Astrocyte of the spinal cord (primary cell): ENCODE measurements around the gene DOK5.

Experiments
- DNase-seq: peaks from one replicate; pipeline ENCODE4 v3.0.0; 2011; ENCODE audit warnings: low read depth, low spot score
- H3K4me3 ChIP-seq: 2 replicates; pipeline ENCODE4 v1.5.1; 2011; ENCODE audit warnings: low read depth, mild to moderate bottlenecking, low read length, moderate library complexity
- CTCF ChIP-seq: IDR thresholded peaks from 2 replicates; pipeline ENCODE4 v1.5.1; 2012; ENCODE audit warnings: low read depth, mild to moderate bottlenecking, low read length, inconsistent platforms
- in situ Hi-C: cut with HindIII; loops from 2 replicates; pipeline ENCODE4 v1.10.0; 2017; ENCODE audit warnings: low sequenced_read_pairs

Gene DOK5

GRCh38 chr20:54589402-54590030 is 114.1 kb downstream of the DOK5 start:
- no peak for DNase-seq
- H3K4me3 ChIP-seq: no peak overlapping the region
- TF ChIP-seq CTCF: no peak
- in situ Hi-C loops: no loop called here

DNA sequence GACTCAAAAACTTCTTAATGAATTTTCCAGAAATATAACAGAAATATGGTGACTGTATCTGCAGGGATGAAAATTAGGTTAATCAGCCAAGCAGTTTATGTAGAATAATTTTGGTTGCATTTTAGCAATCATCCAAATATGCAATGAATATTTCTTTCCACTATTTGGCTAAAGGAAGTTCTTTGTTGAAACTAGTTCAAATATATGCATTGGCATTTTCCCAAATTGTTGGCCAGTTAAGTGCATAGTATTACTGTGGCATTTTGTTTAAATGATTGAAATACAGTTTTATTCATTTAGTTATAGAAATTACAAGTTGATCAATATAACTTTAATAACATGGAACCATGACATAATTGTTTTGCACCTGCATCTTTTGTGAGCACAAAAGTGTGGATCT is 115.5 kb downstream of the DOK5 start:
- H3K4me3 ChIP-seq: no peak overlapping the region
- in situ Hi-C loops: no loop called here
- TF ChIP-seq CTCF: no peak
- no peak for DNase-seq

- in situ Hi-C loops: no loop called here
- no peak for DNase-seq
- TF ChIP-seq CTCF: no peak
- no peak overlapping the region for H3K4me3 ChIP-seq
These were observed 121.3 kb downstream of the DOK5 start for GRCh38 chr20:54596651-54597050.

DNA sequence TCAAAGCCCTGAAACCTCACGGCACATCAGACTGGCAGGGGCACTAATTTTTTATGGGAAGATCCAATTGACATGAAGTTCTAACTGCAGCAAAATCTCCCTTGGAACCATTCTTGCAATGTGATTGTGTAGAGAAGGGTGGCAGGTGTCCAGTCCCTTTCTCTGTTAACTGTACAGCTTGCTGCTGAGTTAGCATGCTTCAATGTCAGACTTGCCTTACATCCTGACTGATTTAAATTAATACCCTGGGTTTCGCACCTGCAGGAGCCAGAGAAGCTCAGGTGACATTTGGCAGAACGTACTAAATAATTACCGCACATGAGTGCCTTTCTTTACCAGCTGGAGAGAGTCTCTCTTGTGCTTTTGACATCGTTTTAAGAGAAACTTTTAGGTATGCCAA is 123.0 kb downstream of the DOK5 start:
- no peak overlapping the region for H3K4me3 ChIP-seq
- no peak for DNase-seq
- in situ Hi-C loops: no loop called here
- no peak for TF ChIP-seq CTCF

GRCh38 chr20:54600634-54601033 is 125.2 kb downstream of the DOK5 start:
- in situ Hi-C loops: no loop called here
- no peak for TF ChIP-seq CTCF
- DNase-seq: no peak
- no peak overlapping the region for H3K4me3 ChIP-seq

DNA sequence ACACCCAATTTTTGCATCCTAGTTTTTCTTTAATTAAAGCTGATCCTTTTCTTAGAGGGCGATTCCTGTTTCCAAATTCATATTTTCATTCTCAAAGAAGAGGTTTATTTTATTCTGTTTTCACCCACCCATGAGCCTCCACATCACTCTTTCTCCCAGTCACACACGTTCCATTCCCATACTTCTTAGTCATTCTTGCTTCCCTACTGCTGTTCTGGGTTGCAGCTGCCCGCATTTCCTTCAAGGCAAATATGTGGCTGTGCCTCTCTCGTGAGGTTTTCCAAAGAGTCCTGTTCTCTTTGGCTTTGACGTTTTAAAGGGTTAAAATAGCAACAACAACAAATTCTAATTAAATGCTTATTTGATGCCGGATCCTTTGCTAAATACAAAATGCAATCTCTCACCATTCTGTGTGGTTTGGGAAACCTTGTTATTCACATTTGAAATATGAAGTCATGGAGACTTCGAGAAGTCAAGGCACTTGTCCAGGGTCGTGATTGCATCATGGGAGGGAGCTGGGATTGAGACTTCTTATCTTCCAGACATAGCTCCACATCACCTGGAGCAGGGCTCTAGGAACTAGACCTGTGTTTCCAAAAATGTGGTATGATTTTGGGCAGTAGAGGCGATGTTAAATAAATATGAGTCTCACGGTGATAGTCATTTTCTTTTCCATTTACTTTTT is 126.6 kb downstream of the DOK5 start:
- no peak overlapping the region for H3K4me3 ChIP-seq
- in situ Hi-C loops: no loop called here
- no peak for DNase-seq
- TF ChIP-seq CTCF: no peak
